Measurements from ENCODE around the gene NLRP3.

DNA sequence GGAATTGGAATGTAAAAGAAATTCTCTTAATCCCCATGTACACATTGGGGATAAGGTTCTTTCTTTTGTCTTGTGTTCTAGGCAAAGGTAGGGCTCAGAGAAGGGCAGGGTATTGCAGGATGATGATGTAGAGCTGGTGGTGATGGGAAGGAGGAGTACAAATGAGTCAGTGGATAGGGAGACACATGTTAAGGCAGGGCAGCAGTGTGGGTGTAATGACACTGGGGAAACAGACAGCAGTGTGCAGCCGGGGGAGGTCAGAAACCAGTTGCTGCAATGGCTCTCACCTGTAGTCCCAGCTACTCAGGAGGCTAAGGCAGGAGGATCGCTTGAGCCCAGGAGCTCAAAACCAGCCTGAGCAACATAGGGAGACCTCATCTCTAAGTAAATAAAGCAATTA is 5.1 kb downstream of the NLRP3 start:
- TF ChIP-seq ZNF664 (tag by site-specific recombination; IDR thresholded peaks at IDR 0.05) (no peak), ZNF561 (tag by site-specific recombination; IDR thresholded peaks at IDR 0.05; ENCODE audit: borderline replicate concordance) (no peak), MYNN (tag by site-specific recombination; IDR thresholded peaks at IDR 0.05; ENCODE audit: borderline replicate concordance) (no peak), ZBTB8A (tag by site-specific recombination; IDR thresholded peaks at IDR 0.05) (no peak), YY1 (tag by site-specific recombination; IDR thresholded peaks at IDR 0.05) (no peak), ZBTB20 (tag by site-specific recombination; IDR thresholded peaks at IDR 0.05) (no peak), ZNF146 (tag by site-specific recombination; IDR thresholded peaks at IDR 0.05) (no peak)
- TF ChIP-seq, protein P1, sequence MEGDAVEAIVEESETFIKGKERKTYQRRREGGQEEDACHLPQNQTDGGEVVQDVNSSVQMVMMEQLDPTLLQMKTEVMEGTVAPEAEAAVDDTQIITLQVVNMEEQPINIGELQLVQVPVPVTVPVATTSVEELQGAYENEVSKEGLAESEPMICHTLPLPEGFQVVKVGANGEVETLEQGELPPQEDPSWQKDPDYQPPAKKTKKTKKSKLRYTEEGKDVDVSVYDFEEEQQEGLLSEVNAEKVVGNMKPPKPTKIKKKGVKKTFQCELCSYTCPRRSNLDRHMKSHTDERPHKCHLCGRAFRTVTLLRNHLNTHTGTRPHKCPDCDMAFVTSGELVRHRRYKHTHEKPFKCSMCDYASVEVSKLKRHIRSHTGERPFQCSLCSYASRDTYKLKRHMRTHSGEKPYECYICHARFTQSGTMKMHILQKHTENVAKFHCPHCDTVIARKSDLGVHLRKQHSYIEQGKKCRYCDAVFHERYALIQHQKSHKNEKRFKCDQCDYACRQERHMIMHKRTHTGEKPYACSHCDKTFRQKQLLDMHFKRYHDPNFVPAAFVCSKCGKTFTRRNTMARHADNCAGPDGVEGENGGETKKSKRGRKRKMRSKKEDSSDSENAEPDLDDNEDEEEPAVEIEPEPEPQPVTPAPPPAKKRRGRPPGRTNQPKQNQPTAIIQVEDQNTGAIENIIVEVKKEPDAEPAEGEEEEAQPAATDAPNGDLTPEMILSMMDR (tag by site-specific recombination; IDR thresholded peaks at IDR 0.05), result no peak

All from HEK293 (cell line).